Right ventricle myocardium superior (tissue), 1 donor: Measurements from ENCODE around the gene MPL. TPM values are rescaled to one million over a fixed set of nuclear protein-coding genes. Genes with fewer than 3 reads are reported as not detected.

ENCODE experiments used
- ATAC-seq: fragments of 200-7000 bp; cut with Tn5 transposase; one replicate; pipeline ENCODE4 v1.9.1; 2020; ENCODE audit warnings: mild to moderate bottlenecking; ENCODE audit not compliant: poor library complexity
- DNase-seq: peaks from one replicate; pipeline ENCODE4 v3.0.0-alpha.2; 2020
- intact Hi-C: fragments of 100-400 bp; cut with DNase I; formaldehyde crosslinking; loops from one replicate; pipeline ENCODE4 v1.11.2; 2022
- total RNA-seq: library from RNA; stranded (reverse); fragmentation: NEBNext Ultra II Directional; extraction: Animal tissue kit (Norgen Biotek cat#: 25700); gene quantifications from one replicate; pipeline ENCODE4 v1.2.1, GENCODE V29; 2021
- donor health status: DM: no; HTN: yes; CAD: no; lungs with severe emphysema.

The MPL gene
- total RNA-seq, 1 donor from 2014 or later: 0.40 TPM

- DNase-seq (peak; percentile 30), ATAC-seq (no peak)
- intact Hi-C loops: no loop called here
Observed at GRCh38 chr1:43317817-43318471, 19.7 kb upstream of the MPL start.

- intact Hi-C loops: no loop called here
- DNase-seq (peak; percentile 0), ATAC-seq (no peak)
Observed at GRCh38 chr1:43318831-43319230, 18.8 kb upstream of the MPL start.

GRCh38 chr1:43319288-43319687, 18.3 kb upstream of the MPL start:
- intact Hi-C loops: no loop called here
- ATAC-seq: no peak
- DNase-seq: peak; percentile 18

GRCh38 chr1:43319766-43320165, 17.9 kb upstream of the MPL start:
- intact Hi-C loops: no loop called here

GRCh38 chr1:43321331-43321891, 16.2 kb upstream of the MPL start:
- intact Hi-C loops: no loop called here
- ATAC-seq (no peak), DNase-seq (no peak)

More at GRCh38 chr1:43319766-43320165, 17.9 kb upstream of the MPL start:
- DNase-seq (peak; percentile 4), ATAC-seq (no peak)

GRCh38 chr1:43322506-43322905, 15.1 kb upstream of the MPL start:
- DNase-seq: no peak
- intact Hi-C loops: no loop called here
- no peak for ATAC-seq

- ATAC-seq (no peak), DNase-seq (no peak)
- intact Hi-C loops: no loop called here
Observed at GRCh38 chr1:43324810-43325209, 12.8 kb upstream of the MPL start.

- intact Hi-C loops: no loop called here
- ATAC-seq: no peak
- DNase-seq: no peak
Observed at GRCh38 chr1:43325381-43325780, 12.2 kb upstream of the MPL start.

GRCh38 chr1:43327549-43328292, 9.9 kb upstream of the MPL start:
- intact Hi-C loops: loop anchor here (2.0 kb wide), 1 partner anchor 25 kb away; no protein-coding TSS in a partner anchor
- DNase-seq: no peak
- no peak for ATAC-seq

- peak; percentile 66 for ATAC-seq
Observed at GRCh38 chr1:43329995-43330751, 7.4 kb upstream of the MPL start.

GRCh38 chr1:43331688-43332087, 5.9 kb upstream of the MPL start:
- DNase-seq: no peak
- intact Hi-C loops: no loop called here
- ATAC-seq: no peak

More at GRCh38 chr1:43329995-43330751, 7.4 kb upstream of the MPL start:
- peak; percentile 70 for DNase-seq
- intact Hi-C loops: no loop called here

GRCh38 chr1:43334453-43335205, 3.0 kb upstream of the MPL start:
- DNase-seq (no peak), ATAC-seq (no peak)
- intact Hi-C loops: no loop called here

- intact Hi-C loops: no loop called here
- ATAC-seq (no peak), DNase-seq (no peak)
Observed at GRCh38 chr1:43338001-43338400, 383 bp downstream of the MPL start.

- ATAC-seq: no peak
- intact Hi-C loops: no loop called here
- DNase-seq: no peak
Observed at GRCh38 chr1:43339584-43340232, 2.1 kb downstream of the MPL start.

GRCh38 chr1:43340559-43340958, 2.9 kb downstream of the MPL start:
- DNase-seq (no peak), ATAC-seq (no peak)
- intact Hi-C loops: no loop called here

- intact Hi-C loops: no loop called here
- DNase-seq (no peak), ATAC-seq (peak; percentile 71)
Observed at GRCh38 chr1:43344267-43344850, 6.7 kb downstream of the MPL start.

GRCh38 chr1:43345120-43345519, 7.5 kb downstream of the MPL start:
- intact Hi-C loops: no loop called here
- ATAC-seq: peak; percentile 31

GRCh38 chr1:43346636-43347035, 9.0 kb downstream of the MPL start:
- DNase-seq: no peak
- intact Hi-C loops: no loop called here
- no peak for ATAC-seq

More at GRCh38 chr1:43345120-43345519, 7.5 kb downstream of the MPL start:
- DNase-seq: no peak
